ENCODE data around the gene DTNBP1.

DNA sequence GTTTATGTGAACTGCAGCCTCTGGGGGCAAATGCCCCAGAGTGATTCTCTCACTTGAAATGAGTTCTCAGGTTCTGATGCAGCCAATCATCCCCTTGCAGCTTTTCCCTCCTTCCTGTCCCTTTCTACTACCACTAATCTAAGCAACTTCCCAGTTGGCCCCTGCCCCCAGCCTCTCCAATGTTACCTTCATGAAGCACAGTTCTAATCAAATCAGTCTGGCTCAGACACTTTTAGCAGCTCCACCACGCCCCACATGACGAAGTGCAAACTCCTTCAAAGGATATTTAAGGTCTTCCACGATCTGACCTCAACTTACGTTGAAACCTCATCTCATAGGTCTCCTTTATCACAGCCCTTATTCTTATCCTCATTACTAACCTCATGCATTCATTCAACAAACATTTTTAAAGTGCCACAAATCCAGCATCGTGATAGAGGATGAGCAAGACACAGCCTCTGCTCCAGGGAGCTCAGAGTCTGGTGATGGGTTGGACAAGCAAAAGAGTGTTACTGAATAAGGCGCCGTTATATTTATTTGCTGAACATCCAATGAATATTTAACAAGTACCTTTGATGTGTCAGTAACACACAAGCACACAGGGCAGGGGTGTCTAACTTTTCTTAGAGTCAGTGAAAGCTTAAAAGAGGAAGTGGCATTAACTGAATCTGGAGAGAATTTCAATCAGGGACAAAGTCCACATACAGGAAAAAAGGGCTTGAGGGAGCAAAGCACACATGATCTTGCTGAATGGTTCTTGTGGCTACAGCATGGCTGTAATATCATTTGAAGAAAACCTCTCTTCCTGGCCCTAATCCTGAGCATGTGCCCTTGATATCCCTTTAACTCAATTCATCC is 20.4 kb upstream of the DTNBP1 start:
- TF ChIP-seq, protein P1, sequence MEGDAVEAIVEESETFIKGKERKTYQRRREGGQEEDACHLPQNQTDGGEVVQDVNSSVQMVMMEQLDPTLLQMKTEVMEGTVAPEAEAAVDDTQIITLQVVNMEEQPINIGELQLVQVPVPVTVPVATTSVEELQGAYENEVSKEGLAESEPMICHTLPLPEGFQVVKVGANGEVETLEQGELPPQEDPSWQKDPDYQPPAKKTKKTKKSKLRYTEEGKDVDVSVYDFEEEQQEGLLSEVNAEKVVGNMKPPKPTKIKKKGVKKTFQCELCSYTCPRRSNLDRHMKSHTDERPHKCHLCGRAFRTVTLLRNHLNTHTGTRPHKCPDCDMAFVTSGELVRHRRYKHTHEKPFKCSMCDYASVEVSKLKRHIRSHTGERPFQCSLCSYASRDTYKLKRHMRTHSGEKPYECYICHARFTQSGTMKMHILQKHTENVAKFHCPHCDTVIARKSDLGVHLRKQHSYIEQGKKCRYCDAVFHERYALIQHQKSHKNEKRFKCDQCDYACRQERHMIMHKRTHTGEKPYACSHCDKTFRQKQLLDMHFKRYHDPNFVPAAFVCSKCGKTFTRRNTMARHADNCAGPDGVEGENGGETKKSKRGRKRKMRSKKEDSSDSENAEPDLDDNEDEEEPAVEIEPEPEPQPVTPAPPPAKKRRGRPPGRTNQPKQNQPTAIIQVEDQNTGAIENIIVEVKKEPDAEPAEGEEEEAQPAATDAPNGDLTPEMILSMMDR (IDR thresholded peaks at IDR 0.05; ENCODE audit: control extremely low read depth in 1 of 3, insufficient read depth in 1 of 3, low read depth in 1 of 3, low read length in 3 of 3) = no peak
- TF ChIP-seq POLR2AphosphoS5 (IDR thresholded peaks at IDR 0.05; ENCODE audit: low read depth, low read length) = no peak
- TF ChIP-seq EZH2 (IDR thresholded peaks at IDR 0.05; ENCODE audit: low read depth, low read length, severe bottlenecking) = no peak
- TF ChIP-seq CHD2 (IDR thresholded peaks at IDR 0.05; ENCODE audit: low read length) = no peak
- TF ChIP-seq BRCA1 (IDR thresholded peaks at IDR 0.05; ENCODE audit: low read depth, low read length) = no peak
- no peak for TF ChIP-seq GABPA (IDR thresholded peaks at IDR 0.05; ENCODE audit: borderline replicate concordance, insufficient read depth, low read length)
- TF ChIP-seq, protein P2, sequence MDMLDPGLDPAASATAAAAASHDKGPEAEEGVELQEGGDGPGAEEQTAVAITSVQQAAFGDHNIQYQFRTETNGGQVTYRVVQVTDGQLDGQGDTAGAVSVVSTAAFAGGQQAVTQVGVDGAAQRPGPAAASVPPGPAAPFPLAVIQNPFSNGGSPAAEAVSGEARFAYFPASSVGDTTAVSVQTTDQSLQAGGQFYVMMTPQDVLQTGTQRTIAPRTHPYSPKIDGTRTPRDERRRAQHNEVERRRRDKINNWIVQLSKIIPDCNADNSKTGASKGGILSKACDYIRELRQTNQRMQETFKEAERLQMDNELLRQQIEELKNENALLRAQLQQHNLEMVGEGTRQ (IDR thresholded peaks at IDR 0.05; ENCODE audit: low read length) = no peak
- TF ChIP-seq SP2 (IDR thresholded peaks at IDR 0.05; ENCODE audit: low read length) = no peak
- no peak for TF ChIP-seq YY1 (IDR thresholded peaks at IDR 0.05; ENCODE audit: low read depth, low read length)
- no peak for TF ChIP-seq POLR2A (IDR thresholded peaks at IDR 0.05; ENCODE audit: control extremely low read depth in 1 of 2, low read depth in 2 of 2, low read length in 2 of 2)
